ENCODE data around the gene CACNA2D2.

DNA sequence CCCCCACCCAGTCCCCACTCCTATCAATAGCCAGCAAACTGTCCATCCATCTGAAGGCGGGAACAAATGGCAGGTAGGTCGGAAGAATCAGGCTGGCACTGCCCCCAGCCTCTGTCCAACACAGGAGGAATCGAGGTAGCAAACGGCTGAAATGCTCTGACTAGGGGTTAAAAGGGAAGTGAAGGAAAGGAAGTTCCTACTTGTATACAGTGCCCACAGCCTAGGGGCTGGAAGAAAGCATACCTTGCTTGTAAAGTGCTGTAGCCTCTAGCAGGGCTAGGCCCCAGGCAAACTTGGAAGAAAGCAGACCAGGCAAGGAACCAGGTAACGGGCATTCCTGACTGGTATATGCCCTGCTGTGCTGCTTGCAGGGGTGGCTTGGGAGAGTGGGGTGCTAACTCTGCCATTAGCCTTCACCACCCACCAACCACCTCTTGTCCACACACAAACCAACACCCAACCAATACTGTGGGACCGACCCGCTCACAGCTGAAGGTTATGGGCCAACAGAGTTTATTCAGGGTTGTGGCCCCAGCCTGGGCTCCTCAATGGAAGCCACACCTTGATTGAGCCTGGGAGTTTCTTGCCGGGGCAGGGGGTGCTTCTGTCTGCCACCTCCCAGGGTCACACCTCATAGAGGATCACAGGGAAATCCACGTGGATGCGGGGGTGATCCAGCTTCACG, 177.8 kb downstream of the CACNA2D2 start:
- TF ChIP-seq, protein P1, sequence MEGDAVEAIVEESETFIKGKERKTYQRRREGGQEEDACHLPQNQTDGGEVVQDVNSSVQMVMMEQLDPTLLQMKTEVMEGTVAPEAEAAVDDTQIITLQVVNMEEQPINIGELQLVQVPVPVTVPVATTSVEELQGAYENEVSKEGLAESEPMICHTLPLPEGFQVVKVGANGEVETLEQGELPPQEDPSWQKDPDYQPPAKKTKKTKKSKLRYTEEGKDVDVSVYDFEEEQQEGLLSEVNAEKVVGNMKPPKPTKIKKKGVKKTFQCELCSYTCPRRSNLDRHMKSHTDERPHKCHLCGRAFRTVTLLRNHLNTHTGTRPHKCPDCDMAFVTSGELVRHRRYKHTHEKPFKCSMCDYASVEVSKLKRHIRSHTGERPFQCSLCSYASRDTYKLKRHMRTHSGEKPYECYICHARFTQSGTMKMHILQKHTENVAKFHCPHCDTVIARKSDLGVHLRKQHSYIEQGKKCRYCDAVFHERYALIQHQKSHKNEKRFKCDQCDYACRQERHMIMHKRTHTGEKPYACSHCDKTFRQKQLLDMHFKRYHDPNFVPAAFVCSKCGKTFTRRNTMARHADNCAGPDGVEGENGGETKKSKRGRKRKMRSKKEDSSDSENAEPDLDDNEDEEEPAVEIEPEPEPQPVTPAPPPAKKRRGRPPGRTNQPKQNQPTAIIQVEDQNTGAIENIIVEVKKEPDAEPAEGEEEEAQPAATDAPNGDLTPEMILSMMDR (IDR thresholded peaks at IDR 0.05) = no peak
- TF ChIP-seq POLR2A (IDR thresholded peaks at IDR 0.05) = no peak
